GM08714 (cell line): ENCODE measurements around the gene DNMT3L.
"Not testable (repeated sequence)": the region's sequence is repeated elsewhere in the genome, so short reads cannot be mapped to it uniquely, and the experiment has no call there.

Experiments
- H3K4me3 ChIP-seq: fragments of 200-500 bp; sonication (Bioruptor generic); 2 replicates; pipeline ENCODE4 v1.5.1; 2014; ENCODE audit warnings: mild to moderate bottlenecking, low read length, inconsistent platforms
- ZNF274 ChIP-seq: IDR thresholded peaks from 2 replicates; pipeline ENCODE4 v1.6.1; 2012; ENCODE audit warnings: mild to moderate bottlenecking, low read depth, low read length

DNMT3L gene

GRCh38 chr21:44253832-44254710 is 7.6 kb downstream of the DNMT3L start:
- TF ChIP-seq ZNF274, result no peak
- H3K4me3 ChIP-seq, result no peak overlapping the region

GRCh38 chr21:44249204-44250037 is 12.3 kb downstream of the DNMT3L start:
- not testable (repeated sequence) for H3K4me3 ChIP-seq

GRCh38 chr21:44247904-44248303 is 13.8 kb downstream of the DNMT3L start:
- not testable (repeated sequence) for H3K4me3 ChIP-seq

GRCh38 chr21:44243980-44244379 is 17.7 kb downstream of the DNMT3L start:
- H3K4me3 ChIP-seq, result not testable (repeated sequence)

GRCh38 chr21:44241281-44241680 is 20.4 kb downstream of the DNMT3L start:
- H3K4me3 ChIP-seq, result not testable (repeated sequence)

- not testable (repeated sequence) for H3K4me3 ChIP-seq
Measured at GRCh38 chr21:44240842-44241241, 20.9 kb downstream of the DNMT3L start, which contains the start of gene ICOSLG. Gene ICOSLG (minus strand): TSS chr21:44240943. CDS start chr21:44240817, 126 bp downstream.

GRCh38 chr21:44240353-44240752 is 21.3 kb downstream of the DNMT3L start:
- H3K4me3 ChIP-seq, result not testable (repeated sequence)

GRCh38 chr21:44229561-44229960 is 32.1 kb downstream of the DNMT3L start:
- H3K4me3 ChIP-seq, result not testable (repeated sequence)

- H3K4me3 ChIP-seq, result not testable (repeated sequence)
Measured at GRCh38 chr21:44228109-44228508, 33.6 kb downstream of the DNMT3L start.

- H3K4me3 ChIP-seq, result not testable (repeated sequence)
Measured at GRCh38 chr21:44227614-44228013, 34.1 kb downstream of the DNMT3L start.

GRCh38 chr21:44225605-44226004 is 36.1 kb downstream of the DNMT3L start:
- H3K4me3 ChIP-seq, result not testable (repeated sequence)

GRCh38 chr21:44223334-44223733 is 38.4 kb downstream of the DNMT3L start:
- not testable (repeated sequence) for H3K4me3 ChIP-seq

- not testable (repeated sequence) for H3K4me3 ChIP-seq
Measured at GRCh38 chr21:44220674-44221073, 41.0 kb downstream of the DNMT3L start.

- H3K4me3 ChIP-seq, result not testable (repeated sequence)
Measured at GRCh38 chr21:44218461-44218860, 43.2 kb downstream of the DNMT3L start.

GRCh38 chr21:44211978-44212377 is 49.7 kb downstream of the DNMT3L start:
- not testable (repeated sequence) for H3K4me3 ChIP-seq

GRCh38 chr21:44211574-44211973 is 50.1 kb downstream of the DNMT3L start:
- H3K4me3 ChIP-seq, result not testable (repeated sequence)

- not testable (repeated sequence) for H3K4me3 ChIP-seq
Measured at GRCh38 chr21:44207860-44208646, 53.6 kb downstream of the DNMT3L start.

GRCh38 chr21:44206698-44207676 is 54.7 kb downstream of the DNMT3L start:
- H3K4me3 ChIP-seq, result not testable (repeated sequence)

- H3K4me3 ChIP-seq, result not testable (repeated sequence)
Measured at GRCh38 chr21:44206187-44206586, 55.5 kb downstream of the DNMT3L start.
